ENCODE measurements around the gene NTM.

NTM gene

DNA sequence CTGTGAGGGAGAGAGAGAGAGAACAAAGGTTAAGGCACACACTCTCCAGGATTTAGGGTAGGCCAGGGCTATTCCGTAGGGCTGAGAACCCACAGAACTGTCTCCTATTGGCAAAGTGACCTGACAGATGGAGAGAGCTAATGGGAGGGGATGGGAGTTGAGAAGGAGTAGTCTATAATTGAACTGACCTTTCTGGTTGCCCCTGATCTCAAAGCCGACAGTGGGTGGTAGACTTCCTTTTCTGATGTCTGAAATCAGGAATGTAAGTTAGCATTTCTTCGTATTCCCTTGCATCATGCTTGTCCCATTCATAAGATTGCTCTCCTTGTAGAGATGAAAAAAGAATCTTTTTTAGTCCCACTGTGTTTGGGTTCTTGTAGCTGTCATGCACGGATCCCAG is 210.1 kb downstream of the NTM start:
- Histone ChIP-seq H2AFZ (ENCODE audit: low read length) (no peak overlapping the region), H3K4me2 (ENCODE audit: low read length) (no peak overlapping the region)

DNA sequence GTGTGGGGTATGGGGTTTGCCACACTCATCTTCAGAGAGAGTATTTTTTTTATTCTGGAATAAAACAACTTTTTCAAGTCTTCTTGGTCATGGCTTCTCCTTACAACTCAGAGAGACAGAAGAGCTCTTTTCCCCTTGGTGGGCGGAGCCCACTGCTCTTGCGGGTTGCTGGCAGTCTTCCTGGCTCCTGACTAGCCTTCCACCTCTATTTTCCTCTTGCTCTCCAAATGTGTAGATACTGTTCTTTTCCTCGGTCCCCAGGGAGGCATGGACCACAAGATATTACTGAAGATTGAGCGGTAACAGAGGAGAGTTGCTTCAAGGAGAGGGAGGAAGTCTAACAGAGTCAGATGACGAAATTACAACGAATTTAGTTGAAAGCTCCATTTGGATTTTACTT is 210.6 kb downstream of the NTM start:
- H3K9me2 ChIP-seq (ENCODE audit: low read depth, low read length), result no peaks in the 10 kb centered on the region
- no peak overlapping the region for H3K9ac ChIP-seq (ENCODE audit: low read length)
- H3K4me2 ChIP-seq (ENCODE audit: low read length), result no peak overlapping the region
- H3K79me2 ChIP-seq (ENCODE audit: insufficient read depth, low read length), result no peaks in the 10 kb centered on the region
- H3K27ac ChIP-seq (ENCODE audit: low read depth, low read length, poor library complexity, severe bottlenecking), result no peak overlapping the region
- no peak for TF ChIP-seq EZH2 (IDR thresholded peaks at IDR 0.05; ENCODE audit: borderline replicate concordance, low read length)
- TF ChIP-seq, protein P1, sequence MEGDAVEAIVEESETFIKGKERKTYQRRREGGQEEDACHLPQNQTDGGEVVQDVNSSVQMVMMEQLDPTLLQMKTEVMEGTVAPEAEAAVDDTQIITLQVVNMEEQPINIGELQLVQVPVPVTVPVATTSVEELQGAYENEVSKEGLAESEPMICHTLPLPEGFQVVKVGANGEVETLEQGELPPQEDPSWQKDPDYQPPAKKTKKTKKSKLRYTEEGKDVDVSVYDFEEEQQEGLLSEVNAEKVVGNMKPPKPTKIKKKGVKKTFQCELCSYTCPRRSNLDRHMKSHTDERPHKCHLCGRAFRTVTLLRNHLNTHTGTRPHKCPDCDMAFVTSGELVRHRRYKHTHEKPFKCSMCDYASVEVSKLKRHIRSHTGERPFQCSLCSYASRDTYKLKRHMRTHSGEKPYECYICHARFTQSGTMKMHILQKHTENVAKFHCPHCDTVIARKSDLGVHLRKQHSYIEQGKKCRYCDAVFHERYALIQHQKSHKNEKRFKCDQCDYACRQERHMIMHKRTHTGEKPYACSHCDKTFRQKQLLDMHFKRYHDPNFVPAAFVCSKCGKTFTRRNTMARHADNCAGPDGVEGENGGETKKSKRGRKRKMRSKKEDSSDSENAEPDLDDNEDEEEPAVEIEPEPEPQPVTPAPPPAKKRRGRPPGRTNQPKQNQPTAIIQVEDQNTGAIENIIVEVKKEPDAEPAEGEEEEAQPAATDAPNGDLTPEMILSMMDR (IDR thresholded peaks at IDR 0.05; ENCODE audit: low read length), result no peak
- no peak overlapping the region for H3K4me3 ChIP-seq (ENCODE audit: low read depth, low read length, poor library complexity, severe bottlenecking)
- no peaks in the 10 kb centered on the region for H3K36me3 ChIP-seq (ENCODE audit: insufficient read depth, low read length)
- H2AFZ ChIP-seq (ENCODE audit: low read length), result no peak overlapping the region
- H3K27me3 ChIP-seq (ENCODE audit: insufficient read depth, low read length), result no peaks in the 10 kb centered on the region
- H4K20me1 ChIP-seq (ENCODE audit: insufficient read depth, low read length), result no peaks in the 10 kb centered on the region
- no peaks in the 10 kb centered on the region for H3K9me3 ChIP-seq (ENCODE audit: low read length)
- H3K4me1 ChIP-seq (ENCODE audit: insufficient read depth, low read length, severe bottlenecking), result no peaks in the 10 kb centered on the region
- H3F3A ChIP-seq (ENCODE audit: insufficient read depth, low read length), result no peaks in the 10 kb centered on the region

More for the DNA sequence above, 210.1 kb downstream of the NTM start:
- TF ChIP-seq, protein P1 (IDR thresholded peaks at IDR 0.05; ENCODE audit: low read length), result no peak
- no peak for TF ChIP-seq EZH2 (IDR thresholded peaks at IDR 0.05; ENCODE audit: borderline replicate concordance, low read length)
- Histone ChIP-seq H3K79me2 (ENCODE audit: insufficient read depth, low read length) (no peaks in the 10 kb centered on the region), H3K27ac (ENCODE audit: low read depth, low read length, poor library complexity, severe bottlenecking) (no peak overlapping the region), H4K20me1 (ENCODE audit: insufficient read depth, low read length) (no peaks in the 10 kb centered on the region), H3K27me3 (ENCODE audit: insufficient read depth, low read length) (no peaks in the 10 kb centered on the region), H3F3A (ENCODE audit: insufficient read depth, low read length) (no peaks in the 10 kb centered on the region), H3K9me3 (ENCODE audit: low read length) (no peaks in the 10 kb centered on the region), H3K4me3 (ENCODE audit: low read depth, low read length, poor library complexity, severe bottlenecking) (no peak overlapping the region), H3K9ac (ENCODE audit: low read length) (no peak overlapping the region), H3K9me2 (ENCODE audit: low read depth, low read length) (no peaks in the 10 kb centered on the region), H3K4me1 (ENCODE audit: insufficient read depth, low read length, severe bottlenecking) (no peaks in the 10 kb centered on the region), H3K36me3 (ENCODE audit: insufficient read depth, low read length) (no peaks in the 10 kb centered on the region)

DNA sequence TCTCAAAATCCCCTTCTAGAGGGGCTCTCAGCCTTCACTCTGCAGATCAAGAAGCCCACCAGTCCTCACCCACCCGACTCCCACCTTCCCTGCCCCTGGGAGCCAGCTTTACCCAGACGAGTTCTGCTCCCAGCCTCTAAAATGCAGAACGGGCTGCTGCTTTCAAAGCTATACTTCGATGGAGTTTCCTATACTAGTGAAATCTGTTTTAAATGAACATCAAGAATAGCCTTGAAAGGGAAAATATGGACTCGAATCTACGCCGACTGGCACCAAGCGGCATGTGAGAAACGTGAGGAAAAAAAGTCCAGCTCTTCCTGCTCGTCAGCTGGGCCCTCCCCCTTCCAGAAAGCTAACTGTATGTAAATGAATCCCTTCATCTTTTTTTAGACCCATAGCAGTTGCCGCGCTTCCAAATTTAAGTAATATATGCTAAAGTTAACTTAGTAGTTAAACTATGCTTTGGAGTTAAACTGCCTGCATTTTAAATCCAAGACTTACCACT is 211.7 kb downstream of the NTM start:
- no peak for TF ChIP-seq EZH2 (IDR thresholded peaks at IDR 0.05; ENCODE audit: borderline replicate concordance, low read length)
- TF ChIP-seq, protein P1 (IDR thresholded peaks at IDR 0.05; ENCODE audit: low read length), result no peak

More for the DNA sequence above, 211.7 kb downstream of the NTM start:
- Histone ChIP-seq H3K4me3 (ENCODE audit: low read depth, low read length, poor library complexity, severe bottlenecking) (no peak overlapping the region), H2AFZ (ENCODE audit: low read length) (no peak overlapping the region), H3K9me3 (ENCODE audit: low read length) (no peaks in the 10 kb centered on the region), H3K9me2 (ENCODE audit: low read depth, low read length) (no peaks in the 10 kb centered on the region), H3F3A (ENCODE audit: insufficient read depth, low read length) (no peaks in the 10 kb centered on the region), H4K20me1 (ENCODE audit: insufficient read depth, low read length) (no peaks in the 10 kb centered on the region), H3K4me2 (ENCODE audit: low read length) (no peak overlapping the region), H3K27me3 (ENCODE audit: insufficient read depth, low read length) (no peaks in the 10 kb centered on the region), H3K4me1 (ENCODE audit: insufficient read depth, low read length, severe bottlenecking) (no peaks in the 10 kb centered on the region), H3K27ac (ENCODE audit: low read depth, low read length, poor library complexity, severe bottlenecking) (no peak overlapping the region), H3K79me2 (ENCODE audit: insufficient read depth, low read length) (no peaks in the 10 kb centered on the region), H3K36me3 (ENCODE audit: insufficient read depth, low read length) (no peaks in the 10 kb centered on the region), H3K9ac (ENCODE audit: low read length) (no peak overlapping the region)

All from OCI-LY1 (cell line).